Activated T-helper 2 cell treated with anti-CD3 and anti-CD28 coated beads, Interferon-gamma antibody, Interleukin-2, Interleukin-4, amounts not matched to agents 10 μg/mL and 5 μg/mL and 100 μg/mL, durations not matched to agents 14 hours and 24 hours and 36 hours (primary cell): ENCODE data around the gene CCBE1. TPM values are rescaled to one million over a fixed set of nuclear protein-coding genes. Genes with fewer than 3 reads are reported as not detected.
"Not testable (repeated sequence)": the region's sequence is repeated elsewhere in the genome, so short reads cannot be mapped to it uniquely, and the experiment has no call there.

ENCODE experiments used
- DNase-seq: peaks from one replicate; pipeline ENCODE4 v3.0.0; 2021; ENCODE audit warnings: low spot score
- H3K27ac Mint-ChIP-seq: one replicate; pipeline ENCODE4 v1.8.0; 2021; ENCODE audit warnings: mixed read lengths
- H3K27me3 Mint-ChIP-seq: one replicate; pipeline ENCODE4 v1.8.0; 2021; ENCODE audit warnings: low read depth, mixed read lengths
- H3K36me3 Mint-ChIP-seq: one replicate; pipeline ENCODE4 v1.8.0; 2021; ENCODE audit warnings: low read depth, mixed read lengths
- H3K4me1 Mint-ChIP-seq: one replicate; pipeline ENCODE4 v1.8.0; 2021; ENCODE audit warnings: low read depth, mixed read lengths
- H3K4me3 Mint-ChIP-seq: one replicate; pipeline ENCODE4 v1.8.0; 2021; ENCODE audit warnings: low read depth, mild to moderate bottlenecking, moderate library complexity, mixed read lengths
- H3K9me3 Mint-ChIP-seq: one replicate; pipeline ENCODE4 v1.8.0; 2021; ENCODE audit warnings: mixed read lengths
- intact Hi-C: fragments of 100-400 bp; cut with micrococcal nuclease; formaldehyde crosslinking; loops from one replicate; pipeline ENCODE4 v1.15.1; 2023
- total RNA-seq: library from RNA; stranded (reverse); gene quantifications from 2 replicates; pipeline ENCODE4 v1.2.3, GENCODE V29; 2022

The CCBE1 gene
- total RNA-seq, 1 donor from 2014 or later, result not detected

DNA sequence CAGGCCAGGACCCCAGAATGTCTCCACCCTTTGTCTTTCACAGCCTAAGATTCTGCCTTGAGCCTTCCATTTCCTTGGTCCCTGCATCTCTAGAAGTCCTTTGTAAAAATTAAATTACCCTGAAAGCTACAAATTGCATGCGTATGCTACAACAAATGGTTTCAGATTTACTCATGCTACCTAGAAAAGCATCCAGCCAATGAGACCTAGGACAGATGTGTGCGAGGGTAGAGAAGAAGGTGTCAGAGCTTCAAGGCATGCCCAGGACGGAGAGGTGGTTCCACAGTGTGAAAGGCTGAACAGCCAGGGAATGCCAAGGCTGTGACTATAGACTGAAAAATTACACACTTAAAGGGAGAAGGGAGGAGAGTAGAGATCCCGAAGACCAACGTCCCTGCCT, 40.2 kb downstream of the CCBE1 start:
- H3K9me3 Mint-ChIP-seq, result no peaks in the 10 kb centered on the region
- intact Hi-C loops, result no loop called here

DNA sequence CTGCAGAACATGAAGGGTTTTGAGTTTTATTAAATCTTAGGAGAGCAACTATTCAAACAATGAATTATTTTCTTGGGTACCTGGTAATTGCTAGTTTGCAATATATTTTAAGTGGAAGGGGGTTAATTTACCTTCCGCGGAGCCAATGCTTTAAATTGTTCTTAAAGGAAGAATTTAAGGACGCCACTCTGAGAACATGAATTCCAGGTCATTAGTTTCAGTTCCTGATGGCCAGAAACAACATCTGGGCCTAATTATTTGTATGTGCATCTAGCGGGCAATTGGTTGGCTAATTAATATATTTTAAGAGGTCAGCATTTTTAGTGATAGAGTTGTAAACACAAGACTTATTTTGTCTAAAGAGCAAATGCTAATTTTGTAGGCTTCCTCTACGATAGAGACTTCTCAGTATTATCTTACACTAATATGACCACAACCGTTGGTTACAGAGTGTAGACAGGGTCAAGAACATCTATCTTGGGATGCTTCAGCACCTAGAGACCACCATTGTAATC, 40.8 kb downstream of the CCBE1 start:
- H3K27ac Mint-ChIP-seq, result no peak overlapping the region
- no peaks in the 10 kb centered on the region for H3K27me3 Mint-ChIP-seq
- no peaks in the 10 kb centered on the region for H3K36me3 Mint-ChIP-seq
- DNase-seq, result no peak
- intact Hi-C loops, result no loop called here
- no peaks in the 10 kb centered on the region for H3K9me3 Mint-ChIP-seq
- H3K4me3 Mint-ChIP-seq, result no peak overlapping the region
- H3K4me1 Mint-ChIP-seq, result no peaks in the 10 kb centered on the region

More for the DNA sequence above, 40.2 kb downstream of the CCBE1 start:
- Mint-ChIP-seq H3K36me3 (no peaks in the 10 kb centered on the region), H3K27me3 (no peaks in the 10 kb centered on the region), H3K4me3 (no peak overlapping the region), H3K27ac (no peak overlapping the region), H3K4me1 (no peaks in the 10 kb centered on the region)
- DNase-seq, result no peak

DNA sequence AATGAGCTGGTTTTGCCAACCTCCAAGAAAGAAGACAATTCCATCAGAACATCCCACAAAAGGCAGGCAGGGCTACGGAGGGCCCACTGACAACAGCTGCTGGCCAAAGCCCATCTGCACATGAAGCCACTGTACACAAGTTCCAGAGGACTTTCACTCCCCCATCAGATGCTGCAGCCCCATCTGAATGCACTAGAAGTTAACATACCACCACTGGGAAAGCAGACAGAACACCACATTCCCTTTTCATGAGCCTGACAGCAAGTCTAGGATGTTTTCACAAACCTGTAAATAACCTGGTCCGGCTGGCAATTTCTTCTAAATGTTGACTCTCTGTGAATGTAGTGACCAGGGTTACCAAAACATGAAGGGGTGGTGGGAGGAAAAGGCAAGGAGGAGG, 41.5 kb downstream of the CCBE1 start:
- intact Hi-C loops, result no loop called here
- no peak for DNase-seq
- Mint-ChIP-seq H3K27me3 (no peaks in the 10 kb centered on the region), H3K4me1 (no peaks in the 10 kb centered on the region), H3K27ac (no peak overlapping the region), H3K36me3 (no peaks in the 10 kb centered on the region), H3K4me3 (no peak overlapping the region), H3K9me3 (no peaks in the 10 kb centered on the region)

DNA sequence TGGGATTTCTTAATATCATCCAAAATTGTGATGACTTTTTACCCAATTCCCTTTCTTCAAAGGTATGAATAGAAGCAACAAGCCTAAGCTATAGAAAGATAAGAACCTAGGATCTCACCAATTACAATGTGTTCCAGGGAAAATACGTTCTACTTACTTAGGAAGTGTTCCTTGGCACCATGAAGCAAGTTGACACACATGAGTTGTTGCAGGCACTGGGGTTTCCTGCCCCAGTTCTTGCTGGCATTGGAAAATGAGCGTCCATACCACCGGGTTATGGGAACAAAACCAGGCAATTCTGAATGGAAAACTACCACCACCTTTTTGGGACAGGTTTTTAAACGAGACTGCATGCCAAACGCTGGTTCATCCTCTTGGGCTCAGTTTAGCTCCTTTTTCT, 46.2 kb downstream of the CCBE1 start:
- Mint-ChIP-seq H3K27ac (no peak overlapping the region), H3K27me3 (no peaks in the 10 kb centered on the region), H3K9me3 (no peaks in the 10 kb centered on the region), H3K4me1 (no peaks in the 10 kb centered on the region), H3K4me3 (no peak overlapping the region), H3K36me3 (no peaks in the 10 kb centered on the region)
- intact Hi-C loops, result no loop called here
- no peak for DNase-seq

DNA sequence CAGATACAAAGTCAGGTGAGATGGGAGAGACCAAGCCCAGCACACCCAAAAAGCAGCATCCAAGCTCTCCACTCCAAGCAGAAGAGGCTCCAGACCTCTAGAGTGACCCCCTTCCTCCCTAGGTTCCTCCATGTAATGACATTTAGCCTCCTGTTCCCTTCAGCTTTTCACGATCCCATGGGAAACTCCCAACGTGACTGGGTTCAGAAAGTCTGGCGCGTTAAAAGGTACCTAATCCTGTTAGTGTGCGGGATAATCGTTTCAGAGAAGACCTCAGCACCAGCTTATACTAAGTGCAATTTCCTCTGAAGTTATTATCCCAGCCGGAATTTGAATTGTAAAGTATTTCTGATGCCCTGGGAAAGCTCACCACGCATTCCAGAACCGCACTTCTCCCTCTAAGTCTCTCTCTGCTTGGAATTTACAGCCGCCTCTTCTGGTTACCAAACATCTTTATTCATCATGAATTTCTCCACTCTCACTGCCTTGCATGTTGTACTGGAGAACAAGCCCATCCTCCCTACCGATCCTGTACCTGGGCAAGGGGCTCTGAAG, 46.9 kb downstream of the CCBE1 start:
- H3K36me3 Mint-ChIP-seq, result no peaks in the 10 kb centered on the region
- no peaks in the 10 kb centered on the region for H3K9me3 Mint-ChIP-seq
- H3K4me1 Mint-ChIP-seq, result no peaks in the 10 kb centered on the region
- intact Hi-C loops, result no loop called here
- H3K4me3 Mint-ChIP-seq, result no peak overlapping the region
- H3K27ac Mint-ChIP-seq, result no peak overlapping the region
- DNase-seq, result no peak
- no peaks in the 10 kb centered on the region for H3K27me3 Mint-ChIP-seq

DNA sequence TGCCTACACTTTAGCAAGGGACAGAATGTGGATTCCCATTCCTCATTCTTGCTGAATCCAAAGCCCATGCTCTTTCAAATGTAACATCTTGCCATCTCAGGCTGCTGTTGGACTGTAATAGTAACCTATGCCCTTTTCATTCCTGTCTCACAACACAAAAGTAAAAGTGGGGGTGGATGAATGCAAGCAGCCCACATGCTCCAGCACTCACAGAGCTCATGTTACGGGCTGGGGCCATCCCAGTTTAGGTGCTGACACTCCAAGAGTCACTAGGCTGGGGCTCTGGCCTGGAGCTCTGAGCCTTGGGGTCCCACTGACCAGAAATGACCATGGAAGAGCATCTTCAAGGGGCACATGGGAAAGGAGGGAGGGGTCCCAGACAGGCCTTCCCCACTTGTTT, 47.6 kb downstream of the CCBE1 start:
- H3K4me1 Mint-ChIP-seq, result no peaks in the 10 kb centered on the region
- intact Hi-C loops, result no loop called here
- H3K27ac Mint-ChIP-seq, result no peak overlapping the region
- H3K9me3 Mint-ChIP-seq, result no peaks in the 10 kb centered on the region
- no peaks in the 10 kb centered on the region for H3K27me3 Mint-ChIP-seq
- H3K4me3 Mint-ChIP-seq, result no peak overlapping the region
- H3K36me3 Mint-ChIP-seq, result no peaks in the 10 kb centered on the region
- DNase-seq, result no peak

DNA sequence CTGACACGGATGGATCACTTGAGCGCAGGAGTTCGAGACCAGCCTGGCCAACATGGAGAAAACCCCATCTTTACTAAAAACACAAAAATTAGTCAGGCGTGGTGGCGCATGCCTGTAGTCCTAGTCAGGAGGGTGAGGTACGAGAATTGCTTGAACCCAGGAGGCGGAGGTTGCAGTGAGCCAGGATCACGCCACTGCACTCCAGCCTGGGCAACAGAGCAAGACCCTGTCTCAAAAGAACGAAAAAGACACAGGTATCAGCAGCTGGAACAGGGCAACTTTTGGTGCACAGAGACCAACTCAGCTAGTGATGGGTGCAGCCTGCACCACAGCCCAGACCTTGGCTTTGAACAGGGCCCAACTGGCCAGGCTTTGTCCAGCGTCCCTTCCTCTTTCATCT, 48.8 kb downstream of the CCBE1 start:
- H3K9me3 Mint-ChIP-seq, DNase-seq, H3K27me3 Mint-ChIP-seq, H3K4me1 Mint-ChIP-seq, intact Hi-C loops, H3K4me3 Mint-ChIP-seq, H3K27ac Mint-ChIP-seq, H3K36me3 Mint-ChIP-seq: not testable (repeated sequence)

DNA sequence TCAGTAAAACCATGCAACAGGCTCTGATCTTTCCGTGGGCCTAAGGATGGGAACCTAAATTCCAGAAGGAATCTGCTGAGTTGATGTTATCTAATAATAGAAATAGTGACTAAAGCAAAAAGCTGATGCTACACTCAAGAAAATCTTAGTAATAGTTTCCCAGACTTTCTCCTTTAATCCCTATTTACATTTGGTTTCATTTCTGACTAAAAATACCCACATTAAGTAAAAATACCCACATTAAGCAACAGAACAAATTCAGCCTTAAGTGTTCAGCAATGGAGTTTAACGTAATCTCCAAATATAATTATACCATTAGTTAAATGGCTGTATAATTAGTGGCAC, 50.3 kb downstream of the CCBE1 start:
- Mint-ChIP-seq H3K4me1 (no peaks in the 10 kb centered on the region), H3K27ac (no peak overlapping the region)

DNA sequence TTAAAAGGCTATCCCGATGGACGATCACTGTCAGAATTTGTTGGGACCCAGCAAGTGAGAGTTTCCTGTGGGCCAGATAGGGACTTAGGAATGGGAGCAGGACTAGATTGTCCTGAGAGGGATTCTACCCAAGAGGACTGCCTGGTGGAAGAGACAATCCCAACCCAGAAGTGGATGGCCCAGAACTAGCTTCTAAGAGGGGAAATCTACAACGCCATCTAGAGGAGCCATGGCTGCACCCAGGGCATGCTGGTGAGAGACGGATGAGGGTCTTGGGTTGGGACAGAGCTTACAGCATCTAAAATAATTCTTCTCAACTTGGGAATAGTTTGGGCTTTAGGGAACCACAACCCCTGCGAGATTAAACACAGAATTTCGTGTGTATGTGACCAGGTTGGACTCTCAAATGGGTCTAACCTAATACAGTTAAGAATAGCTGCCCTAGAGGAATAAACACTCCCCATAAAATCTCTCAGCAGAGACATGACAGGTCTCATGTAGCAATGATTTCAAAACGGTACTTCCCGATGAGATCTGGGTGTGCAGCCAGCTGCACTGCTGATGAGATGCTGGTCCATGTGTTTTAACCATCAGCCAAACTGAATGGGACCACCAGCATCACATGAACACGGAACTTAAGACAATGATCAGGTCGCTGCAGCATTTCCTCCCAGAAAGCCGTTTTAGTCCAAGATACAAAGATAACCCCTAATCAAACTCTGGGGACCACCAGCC, 50.8 kb downstream of the CCBE1 start:
- H3K27me3 Mint-ChIP-seq, result no peaks in the 10 kb centered on the region
- no peaks in the 10 kb centered on the region for H3K9me3 Mint-ChIP-seq
- H3K4me1 Mint-ChIP-seq, result no peaks in the 10 kb centered on the region
- intact Hi-C loops, result no loop called here
- no peak overlapping the region for H3K27ac Mint-ChIP-seq
- no peak for DNase-seq
- H3K36me3 Mint-ChIP-seq, result no peaks in the 10 kb centered on the region
- no peak overlapping the region for H3K4me3 Mint-ChIP-seq

More for the DNA sequence above, 50.3 kb downstream of the CCBE1 start:
- no peaks in the 10 kb centered on the region for H3K27me3 Mint-ChIP-seq
- intact Hi-C loops, result no loop called here
- H3K36me3 Mint-ChIP-seq, result no peaks in the 10 kb centered on the region
- no peak overlapping the region for H3K4me3 Mint-ChIP-seq
- DNase-seq, result no peak
- H3K9me3 Mint-ChIP-seq, result no peaks in the 10 kb centered on the region

DNA sequence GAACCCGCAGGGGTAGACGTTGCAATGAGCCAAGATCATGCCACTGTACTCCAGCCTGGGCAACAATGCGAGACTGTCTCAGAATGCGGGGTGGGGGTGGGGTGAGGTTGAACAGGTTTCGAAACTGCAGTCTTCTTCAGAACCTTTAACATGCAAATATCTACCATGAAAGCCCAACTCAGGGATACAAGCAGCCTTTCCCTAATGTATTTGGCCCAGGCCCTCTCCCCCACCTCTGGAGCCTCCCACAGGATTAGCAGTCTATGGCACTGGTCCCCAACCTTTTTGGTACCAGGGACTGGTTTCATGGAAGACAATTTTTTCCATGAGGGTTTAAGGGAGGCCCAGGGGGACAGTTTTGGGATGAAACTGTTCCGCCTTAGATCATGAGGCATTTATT, 53.5 kb downstream of the CCBE1 start:
- Mint-ChIP-seq H3K9me3 (no peaks in the 10 kb centered on the region), H3K27ac (no peak overlapping the region), H3K36me3 (no peaks in the 10 kb centered on the region), H3K4me3 (no peak overlapping the region), H3K27me3 (no peaks in the 10 kb centered on the region), H3K4me1 (no peaks in the 10 kb centered on the region)
- no peak for DNase-seq
- intact Hi-C loops, result no loop called here

DNA sequence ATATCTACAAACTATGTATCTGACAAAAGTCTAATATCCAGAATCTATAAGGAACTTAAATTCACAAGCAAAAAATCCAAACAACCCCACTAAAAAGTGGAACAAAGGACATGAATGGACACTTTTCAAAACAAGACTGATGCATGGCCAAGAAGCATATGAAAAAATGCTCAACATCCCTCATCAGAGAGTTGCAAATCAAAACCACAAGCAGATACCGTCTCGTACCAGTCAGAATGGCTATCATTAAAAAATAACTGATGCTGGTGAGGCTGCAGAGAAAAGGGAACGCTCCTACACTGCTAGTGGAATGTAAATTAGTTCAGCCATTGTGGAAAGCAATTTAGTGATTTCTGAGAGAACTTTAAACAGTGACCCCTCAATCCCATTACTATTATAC, 56.5 kb downstream of the CCBE1 start:
- DNase-seq, result no peak
- H3K9me3 Mint-ChIP-seq, result no peaks in the 10 kb centered on the region
- intact Hi-C loops, result no loop called here
- H3K4me1 Mint-ChIP-seq, result no peaks in the 10 kb centered on the region
- H3K4me3 Mint-ChIP-seq, result no peak overlapping the region
- H3K27me3 Mint-ChIP-seq, result peaks cover 12% of the 10 kb centered on the region
- no peak overlapping the region for H3K27ac Mint-ChIP-seq
- no peaks in the 10 kb centered on the region for H3K36me3 Mint-ChIP-seq

DNA sequence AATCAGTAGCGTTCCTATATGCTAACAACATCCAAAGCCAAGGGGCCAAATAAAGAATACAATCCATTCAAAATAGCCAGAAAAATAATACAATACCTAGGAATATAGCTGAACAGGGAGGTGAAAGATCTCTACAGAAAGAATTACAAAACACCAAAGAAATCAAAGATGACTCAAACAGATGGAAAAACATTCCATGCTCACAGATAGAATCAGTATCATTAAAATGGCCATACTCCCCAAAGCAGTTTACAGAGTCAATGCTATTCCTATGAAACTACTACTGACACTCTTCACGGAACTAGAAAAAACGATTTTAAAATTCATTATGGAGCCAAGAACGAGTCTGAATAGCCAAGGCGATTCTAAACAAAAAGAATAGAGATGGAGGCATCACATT, 57.4 kb downstream of the CCBE1 start:
- H3K9me3 Mint-ChIP-seq, result no peaks in the 10 kb centered on the region

DNA sequence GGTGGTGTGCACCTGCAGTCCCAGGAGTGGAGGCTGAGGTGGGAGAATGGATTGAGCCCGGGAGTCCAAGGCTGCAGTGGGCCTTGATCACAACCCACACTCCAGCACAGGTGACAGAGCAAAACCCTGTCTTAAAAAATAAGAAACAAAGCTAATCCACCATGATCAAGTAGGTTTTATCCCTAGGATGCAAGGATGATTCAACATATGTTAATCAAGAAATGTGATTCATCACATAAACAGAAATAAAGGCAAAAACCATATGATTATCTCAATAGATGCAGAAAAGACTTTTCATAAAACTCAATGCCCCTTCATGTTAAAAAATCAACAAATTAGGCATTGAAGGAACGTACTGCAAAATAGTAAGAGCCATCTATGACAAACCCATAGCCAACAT, 58.1 kb downstream of the CCBE1 start:
- no peaks in the 10 kb centered on the region for H3K4me1 Mint-ChIP-seq
- no peaks in the 10 kb centered on the region for H3K36me3 Mint-ChIP-seq
- H3K9me3 Mint-ChIP-seq, result no peaks in the 10 kb centered on the region
- peaks cover 12% of the 10 kb centered on the region for H3K27me3 Mint-ChIP-seq
- intact Hi-C loops, result no loop called here
- DNase-seq, result no peak
- H3K27ac Mint-ChIP-seq, result no peak overlapping the region
- H3K4me3 Mint-ChIP-seq, result no peak overlapping the region

More for the DNA sequence above, 57.4 kb downstream of the CCBE1 start:
- Mint-ChIP-seq H3K27me3 (peaks cover 12% of the 10 kb centered on the region), H3K27ac (no peak overlapping the region), H3K4me3 (no peak overlapping the region), H3K4me1 (no peaks in the 10 kb centered on the region), H3K36me3 (no peaks in the 10 kb centered on the region)
- no peak for DNase-seq
- intact Hi-C loops, result no loop called here
